Measurements from ENCODE around the gene PPM1M.

The PPM1M gene

GRCh38 chr3:52228266-52228665 lies 17.3 kb upstream of the PPM1M start:
- H3K36me3 Mint-ChIP-seq (ENCODE audit: low read depth) = peaks cover 4% of the 10 kb centered on the region
- no peak for DNase-seq
- H3K27me3 Mint-ChIP-seq (ENCODE audit: low read depth, poor library complexity) = no peaks in the 10 kb centered on the region
- no peak overlapping the region for H3K4me3 Mint-ChIP-seq
- H3K4me1 Mint-ChIP-seq = peaks cover 18% of the 10 kb centered on the region
- H3K9me3 Mint-ChIP-seq = no peaks in the 10 kb centered on the region
- no peak overlapping the region for H3K27ac Mint-ChIP-seq
- no peak for TF ChIP-seq CTCF (IDR thresholded peaks at IDR 0.05)

GRCh38 chr3:52228751-52229291 lies 16.7 kb upstream of the PPM1M start:
- peaks cover 4% of the 10 kb centered on the region for H3K36me3 Mint-ChIP-seq (ENCODE audit: low read depth)
- H3K4me1 Mint-ChIP-seq = peaks cover 18% of the 10 kb centered on the region
- H3K27me3 Mint-ChIP-seq (ENCODE audit: low read depth, poor library complexity) = no peaks in the 10 kb centered on the region
- H3K27ac Mint-ChIP-seq = no peak overlapping the region
- TF ChIP-seq CTCF (IDR thresholded peaks at IDR 0.05) = no peak
- H3K9me3 Mint-ChIP-seq = no peaks in the 10 kb centered on the region
- no peak overlapping the region for H3K4me3 Mint-ChIP-seq
- no peak for DNase-seq

GRCh38 chr3:52229656-52230055 lies 15.9 kb upstream of the PPM1M start:
- no peak for DNase-seq
- Mint-ChIP-seq H3K9me3 (no peaks in the 10 kb centered on the region), H3K4me3 (no peak overlapping the region), H3K27me3 (ENCODE audit: low read depth, poor library complexity) (no peaks in the 10 kb centered on the region), H3K4me1 (peaks cover 18% of the 10 kb centered on the region), H3K27ac (no peak overlapping the region), H3K36me3 (ENCODE audit: low read depth) (peaks cover 4% of the 10 kb centered on the region)
- no peak for TF ChIP-seq CTCF (IDR thresholded peaks at IDR 0.05)

- no peak overlapping the region for H3K27ac Mint-ChIP-seq
- peaks cover 4% of the 10 kb centered on the region for H3K36me3 Mint-ChIP-seq (ENCODE audit: low read depth)
- H3K4me3 Mint-ChIP-seq = no peak overlapping the region
- no peak for TF ChIP-seq CTCF (IDR thresholded peaks at IDR 0.05)
- H3K9me3 Mint-ChIP-seq = no peaks in the 10 kb centered on the region
- H3K27me3 Mint-ChIP-seq (ENCODE audit: low read depth, poor library complexity) = no peaks in the 10 kb centered on the region
- H3K4me1 Mint-ChIP-seq = peaks cover 15% of the 10 kb centered on the region
- DNase-seq = no peak
Observed at GRCh38 chr3:52230461-52230860, 15.1 kb upstream of the PPM1M start.

- Mint-ChIP-seq H3K4me1 (peaks cover 15% of the 10 kb centered on the region), H3K36me3 (ENCODE audit: low read depth) (peaks cover 4% of the 10 kb centered on the region), H3K27ac (no peak overlapping the region), H3K9me3 (no peaks in the 10 kb centered on the region), H3K4me3 (no peak overlapping the region), H3K27me3 (ENCODE audit: low read depth, poor library complexity) (no peaks in the 10 kb centered on the region)
- no peak for TF ChIP-seq CTCF (IDR thresholded peaks at IDR 0.05)
- DNase-seq = no peak
Observed at GRCh38 chr3:52230889-52231499, 14.6 kb upstream of the PPM1M start.
